DMS79 treated with DMSO at 0.1 percent for 48 hours (cell line): Measurements from ENCODE around the gene SRGAP1.
"Not testable (repeated sequence)": the region's sequence is repeated elsewhere in the genome, so short reads cannot be mapped to it uniquely, and the experiment has no call there.

Experiments
- DNase-seq: peaks from one replicate; lab custom pipeline; 2025; lab: John Stamatoyannopoulos, UW

The SRGAP1 gene

GRCh38 chr12:64122995-64123394 lies 278.5 kb downstream of the SRGAP1 start:
- DNase-seq, result no peak

GRCh38 chr12:64123448-64123847 lies 278.9 kb downstream of the SRGAP1 start:
- DNase-seq, result no peak

GRCh38 chr12:64124511-64125197 lies 280.2 kb downstream of the SRGAP1 start:
- DNase-seq, result no peak

- no peak for DNase-seq
These were observed 281.4 kb downstream of the SRGAP1 start for GRCh38 chr12:64125913-64126312.

- DNase-seq, result no peak
These were observed 283.3 kb downstream of the SRGAP1 start for GRCh38 chr12:64127811-64128210.

- no peak for DNase-seq
These were observed 283.9 kb downstream of the SRGAP1 start for GRCh38 chr12:64128366-64128765.

- not testable (repeated sequence) for DNase-seq
These were observed 286.0 kb downstream of the SRGAP1 start for GRCh38 chr12:64130476-64130875.

- DNase-seq, result not testable (repeated sequence)
These were observed 287.0 kb downstream of the SRGAP1 start for GRCh38 chr12:64131456-64131855.

DNA sequence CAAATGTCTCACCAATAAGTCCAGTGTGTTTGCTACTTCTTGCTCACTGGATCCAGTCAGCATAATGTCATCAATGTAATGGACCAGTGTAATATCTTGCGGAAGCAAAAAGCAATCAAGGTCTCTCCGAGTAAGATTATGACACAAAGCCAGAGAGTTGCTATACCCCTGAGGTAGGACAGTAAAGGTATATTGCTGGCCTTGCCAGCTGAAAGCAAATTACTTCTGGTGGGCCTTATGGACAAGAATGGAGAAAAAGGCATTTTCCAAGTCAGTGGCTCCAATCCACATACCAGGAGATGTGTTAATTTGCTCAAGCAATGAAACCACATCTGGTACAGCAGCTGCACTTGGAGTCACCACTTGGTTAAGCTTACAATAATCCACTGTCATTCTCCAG lies 288.2 kb downstream of the SRGAP1 start:
- not testable (repeated sequence) for DNase-seq

DNA sequence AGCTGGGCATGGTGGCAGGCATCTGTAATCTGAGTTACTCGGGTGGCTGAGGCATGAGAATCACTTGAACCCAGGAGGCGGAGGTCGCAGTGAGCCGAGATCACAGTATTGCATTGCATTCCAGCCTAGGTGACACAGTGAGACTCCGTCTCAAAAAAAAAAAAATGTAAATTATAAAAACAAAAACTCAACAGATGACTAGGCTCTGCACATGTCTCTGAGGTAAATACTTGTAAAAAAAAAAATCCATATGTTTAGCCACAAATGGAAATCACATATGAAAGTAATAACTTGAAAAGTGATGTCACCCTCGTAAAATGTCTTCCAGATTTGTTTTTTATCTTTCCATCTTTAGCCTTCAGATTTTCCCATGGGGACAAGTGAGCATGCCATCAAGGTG lies 292.6 kb downstream of the SRGAP1 start:
- no peak for DNase-seq

GRCh38 chr12:64139021-64139420 lies 294.5 kb downstream of the SRGAP1 start:
- no peak for DNase-seq

DNA sequence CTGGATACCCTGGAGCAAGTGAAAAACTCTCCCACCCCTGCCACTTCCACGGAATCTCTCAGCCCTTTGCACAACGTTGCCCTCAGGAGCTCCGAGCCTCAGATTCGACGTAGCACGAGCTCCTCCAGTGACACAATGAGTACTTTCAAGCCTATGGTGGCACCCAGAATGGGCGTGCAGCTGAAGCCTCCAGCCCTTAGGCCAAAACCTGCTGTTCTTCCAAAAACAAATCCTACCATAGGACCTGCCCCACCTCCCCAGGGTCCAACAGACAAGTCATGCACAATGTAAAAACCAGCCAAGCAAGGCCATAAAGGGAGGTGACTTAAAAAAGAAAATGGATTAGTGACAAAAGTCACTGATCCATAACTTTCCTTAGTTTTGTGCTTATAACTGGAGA lies 297.9 kb downstream of the SRGAP1 start:
- DNase-seq, result no peak

DNA sequence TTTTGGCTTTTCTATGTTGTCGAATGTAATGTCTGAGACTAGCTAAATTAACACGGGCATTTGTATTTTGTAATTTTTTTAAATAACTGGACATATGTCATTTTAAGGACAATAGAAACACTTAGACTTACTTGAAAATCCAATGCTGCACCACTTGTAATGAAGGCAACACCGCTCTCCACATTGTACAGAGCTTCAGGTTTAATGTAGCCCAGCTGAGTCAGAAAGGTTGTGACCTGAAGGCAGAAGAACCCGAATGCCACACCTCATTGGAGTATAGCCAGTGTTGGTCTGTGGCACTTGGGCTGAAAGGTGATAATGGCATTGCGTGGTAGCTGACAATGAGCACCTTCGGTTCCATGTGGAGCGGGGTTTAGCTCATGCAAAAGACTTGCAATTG lies 298.3 kb downstream of the SRGAP1 start:
- no peak for DNase-seq

- no peak for DNase-seq
These were observed 300.7 kb downstream of the SRGAP1 start for GRCh38 chr12:64145226-64145625.

DNA sequence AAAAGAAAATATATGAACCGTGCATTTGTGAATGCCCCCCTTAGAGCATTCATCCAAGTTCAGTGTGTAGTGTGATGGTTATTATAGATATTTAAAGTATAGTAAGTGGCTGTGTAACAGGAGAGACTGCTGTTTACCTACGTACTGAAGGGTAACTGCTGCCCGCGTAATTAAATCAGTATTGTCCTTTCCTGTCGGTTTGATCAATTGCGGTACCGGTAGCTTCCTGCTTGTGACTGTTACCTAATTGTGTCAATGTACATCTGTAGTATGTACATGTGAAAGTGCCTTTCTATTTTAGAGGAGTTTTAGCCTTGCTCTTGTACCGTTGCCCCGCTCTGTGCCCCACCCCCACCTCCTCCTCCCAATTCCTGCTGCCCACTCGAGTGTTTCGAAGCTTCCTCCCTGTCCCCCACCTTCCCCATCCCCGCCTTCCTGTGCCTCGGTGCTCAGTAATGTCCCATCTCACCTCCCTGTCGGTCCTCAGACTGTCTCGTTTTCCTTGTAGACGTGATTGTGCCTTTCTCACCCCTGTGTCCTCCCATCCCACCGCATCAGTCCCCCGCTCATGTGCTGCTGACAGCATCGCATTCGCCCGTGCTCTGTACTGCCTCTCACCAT lies 302.6 kb downstream of the SRGAP1 start:
- no peak for DNase-seq

- DNase-seq, result no peak
These were observed 303.4 kb downstream of the SRGAP1 start for GRCh38 chr12:64147875-64148274.

GRCh38 chr12:64154677-64155076 lies 310.2 kb downstream of the SRGAP1 start:
- DNase-seq, result no peak

DNA sequence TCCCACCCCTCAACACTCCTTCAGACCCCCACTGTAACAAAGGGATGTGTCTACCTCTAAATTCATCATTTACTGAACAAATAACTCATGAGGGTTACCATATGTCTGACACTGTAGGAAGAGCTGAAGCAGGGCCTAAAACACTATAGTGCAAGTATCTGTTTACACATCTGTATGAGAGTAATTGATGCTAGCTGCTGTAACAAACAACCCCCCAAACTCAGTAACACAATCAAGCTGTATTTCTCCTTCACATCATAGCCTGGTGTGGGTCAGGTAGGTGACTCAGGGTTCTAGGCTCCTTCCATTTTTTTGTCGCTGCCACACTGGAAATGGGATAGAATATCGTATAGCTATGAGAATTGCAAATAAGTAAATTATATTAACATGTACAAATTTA lies 312.6 kb downstream of the SRGAP1 start:
- no peak for DNase-seq

GRCh38 chr12:64160021-64160710 lies 315.7 kb downstream of the SRGAP1 start:
- no peak for DNase-seq

DNA sequence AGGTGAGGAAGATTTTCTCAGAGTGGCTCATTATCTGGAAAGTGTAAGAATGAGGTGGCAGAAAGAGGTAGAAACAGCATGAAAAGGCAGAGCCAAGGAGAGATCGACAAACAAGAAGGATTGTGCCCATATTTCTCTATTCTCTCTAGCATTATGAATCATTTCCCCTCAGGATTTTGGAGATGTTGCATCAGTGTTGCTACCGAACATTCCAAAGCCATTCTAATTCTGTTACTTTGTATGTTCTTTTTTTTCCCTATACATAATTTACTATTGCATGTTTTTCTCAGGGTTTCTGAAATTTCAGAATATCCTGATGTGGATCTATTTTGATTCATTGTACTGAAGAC lies 316.2 kb downstream of the SRGAP1 start:
- DNase-seq, result no peak

DNA sequence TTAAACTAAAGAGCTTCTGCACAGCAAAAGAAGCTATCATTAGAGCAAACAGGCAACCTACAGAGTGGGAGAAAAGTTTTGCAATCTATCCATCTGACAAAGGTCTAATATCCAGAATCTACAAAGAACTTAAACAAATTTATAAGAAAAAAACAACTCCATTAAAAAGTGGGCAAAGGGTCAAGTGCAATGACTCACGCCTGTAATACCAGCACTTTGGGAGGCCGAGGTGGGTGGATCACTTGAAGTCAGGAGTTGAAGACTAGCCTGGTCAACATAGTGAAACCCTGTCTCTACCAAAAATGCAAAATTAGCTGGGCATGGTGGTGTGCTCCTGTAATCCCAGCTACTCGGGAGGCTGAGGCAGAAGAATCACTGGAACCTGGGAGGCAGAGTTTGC lies 322.1 kb downstream of the SRGAP1 start:
- DNase-seq, result not testable (repeated sequence)

- not testable (repeated sequence) for DNase-seq
These were observed 322.5 kb downstream of the SRGAP1 start for GRCh38 chr12:64167041-64167440.

- DNase-seq, result no peak
These were observed 325.5 kb downstream of the SRGAP1 start for GRCh38 chr12:64170024-64170423.
